ENCODE data around the gene CTNNA3. TPM values are rescaled to one million over a fixed set of nuclear protein-coding genes. Genes with fewer than 3 reads are reported as not detected.
"Not testable (repeated sequence)": the region's sequence is repeated elsewhere in the genome, so short reads cannot be mapped to it uniquely, and the experiment has no call there.

CTNNA3 gene
- total RNA-seq, 1 donor from 2014 or later = 15.5 TPM

DNA sequence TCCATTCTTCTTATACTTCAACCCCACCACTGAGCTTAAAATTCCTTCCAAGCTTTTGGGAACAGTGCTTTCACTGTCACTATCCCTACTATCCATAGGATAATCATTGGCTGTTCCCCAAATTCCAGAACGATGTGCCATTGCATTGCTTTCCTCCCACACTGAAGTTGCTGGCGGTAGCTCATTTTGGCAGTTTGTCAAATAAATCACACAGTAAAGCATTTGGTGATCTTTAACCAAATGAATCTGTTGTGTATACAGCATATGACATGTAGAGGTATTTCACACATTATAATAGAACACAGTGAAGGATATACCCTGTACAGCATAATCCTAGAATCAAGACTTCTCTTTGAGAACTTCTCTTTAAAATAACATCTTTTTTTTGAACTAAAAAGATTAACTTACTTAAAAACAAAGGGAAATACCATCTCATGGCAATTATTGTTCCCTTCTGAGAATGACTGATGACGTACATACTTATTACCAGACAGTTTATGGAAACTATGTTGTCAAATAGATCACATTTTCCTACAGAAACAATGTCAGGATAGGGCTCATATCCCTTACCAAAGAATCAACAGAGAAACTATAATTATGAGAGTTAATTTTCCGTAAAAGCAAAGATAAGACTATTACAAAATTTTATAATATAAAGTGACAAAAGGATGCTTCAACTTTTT lies 93.6 kb downstream of the CTNNA3 start:
- DNase-seq = peak; percentile 57

- no peak for DNase-seq
Measured at GRCh38 chr10:67599597-67599996, 96.4 kb downstream of the CTNNA3 start.

GRCh38 chr10:67596641-67597040 lies 99.4 kb downstream of the CTNNA3 start:
- DNase-seq = no peak

DNA sequence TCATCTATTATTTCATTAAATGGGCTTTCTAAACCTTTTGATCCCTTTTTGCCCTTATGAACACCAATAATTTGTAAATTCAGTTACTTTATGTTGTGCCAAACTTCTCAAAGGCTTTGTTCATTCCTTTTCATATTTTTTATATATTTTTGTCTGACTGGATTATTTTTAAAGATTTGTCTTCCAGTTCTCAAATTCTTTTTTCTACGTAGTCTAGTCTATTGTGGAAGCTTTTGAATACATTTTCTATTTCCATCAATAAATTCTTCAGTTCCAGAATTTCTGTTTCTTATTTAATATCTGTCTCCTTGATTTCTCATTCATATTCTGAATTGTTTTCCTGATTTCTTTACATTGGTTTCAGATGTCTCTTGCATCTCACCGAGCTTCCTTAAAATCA lies 108.2 kb downstream of the CTNNA3 start:
- no peak for DNase-seq

DNA sequence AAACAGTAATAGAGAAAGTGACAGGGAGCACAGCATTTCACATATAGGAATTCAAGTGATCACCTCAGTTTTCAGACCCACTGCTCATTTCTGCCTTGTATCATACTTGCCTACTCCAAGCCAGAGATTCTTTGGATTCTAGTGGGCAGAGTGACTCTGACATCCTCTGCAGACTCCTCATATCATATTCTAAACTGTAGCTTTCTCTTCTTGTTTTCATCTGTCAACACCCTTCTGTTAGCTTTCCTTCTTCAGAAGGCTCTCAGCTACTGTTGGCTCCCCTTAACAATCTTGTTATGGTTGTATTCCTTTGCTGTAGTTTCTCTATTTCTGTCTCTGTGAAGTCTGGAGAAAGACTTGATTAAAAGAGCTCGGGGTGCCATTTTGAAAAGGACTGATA lies 120.5 kb downstream of the CTNNA3 start:
- no peak for DNase-seq

GRCh38 chr10:67573484-67573883 lies 122.5 kb downstream of the CTNNA3 start:
- DNase-seq = no peak

DNA sequence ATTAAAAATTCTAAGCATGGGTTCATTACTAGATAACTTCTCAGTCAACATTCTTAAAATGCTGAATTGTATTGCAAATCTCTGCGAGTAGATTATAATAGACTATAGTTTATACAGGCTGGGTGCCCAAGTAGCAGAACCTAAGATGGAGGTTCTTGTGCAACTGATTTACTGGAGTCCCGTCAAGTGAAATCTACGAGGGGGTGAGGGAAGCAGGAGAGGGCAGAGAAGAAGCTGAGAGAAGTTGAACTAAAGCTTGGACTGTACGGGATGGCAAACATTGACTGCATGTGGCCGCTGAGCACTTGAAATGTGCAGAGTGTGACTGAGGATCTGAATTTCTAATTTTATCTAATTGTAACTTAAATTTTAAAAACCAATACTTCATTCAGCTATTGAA lies 124.5 kb downstream of the CTNNA3 start:
- DNase-seq = no peak

- not testable (repeated sequence) for DNase-seq
Measured at GRCh38 chr10:67558311-67558710, 137.7 kb downstream of the CTNNA3 start.

GRCh38 chr10:67553254-67553653 lies 142.7 kb downstream of the CTNNA3 start:
- no peak for DNase-seq

DNA sequence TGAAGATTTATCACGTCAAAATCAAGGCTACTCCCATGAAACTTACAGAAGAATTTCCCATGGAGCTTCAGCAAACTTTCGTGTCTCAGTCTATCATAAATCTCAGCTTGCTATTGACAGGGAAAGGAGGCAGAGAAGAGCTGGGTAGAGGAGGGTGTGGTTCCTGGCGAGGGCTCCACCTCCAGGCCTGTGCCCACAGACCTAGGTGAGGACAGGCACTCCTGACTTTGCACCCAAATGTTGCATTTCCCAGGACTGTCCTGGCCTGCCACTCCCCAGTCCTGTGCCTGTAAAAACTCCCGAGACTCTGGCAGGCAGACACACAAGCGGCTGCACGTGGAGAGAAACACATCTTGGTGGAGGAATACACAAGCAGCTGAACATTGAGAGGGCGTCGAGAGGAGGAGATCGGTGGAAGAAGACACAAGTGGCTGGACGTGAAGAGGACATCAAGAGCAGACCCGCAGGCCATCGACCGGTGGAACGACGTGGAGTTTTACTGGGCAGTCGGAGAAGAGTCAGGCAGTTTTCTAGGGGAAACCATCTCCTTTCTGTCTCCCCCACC lies 145.1 kb downstream of the CTNNA3 start:
- no peak for DNase-seq

- DNase-seq = no peak
Measured at GRCh38 chr10:67550046-67550445, 145.9 kb downstream of the CTNNA3 start.

DNA sequence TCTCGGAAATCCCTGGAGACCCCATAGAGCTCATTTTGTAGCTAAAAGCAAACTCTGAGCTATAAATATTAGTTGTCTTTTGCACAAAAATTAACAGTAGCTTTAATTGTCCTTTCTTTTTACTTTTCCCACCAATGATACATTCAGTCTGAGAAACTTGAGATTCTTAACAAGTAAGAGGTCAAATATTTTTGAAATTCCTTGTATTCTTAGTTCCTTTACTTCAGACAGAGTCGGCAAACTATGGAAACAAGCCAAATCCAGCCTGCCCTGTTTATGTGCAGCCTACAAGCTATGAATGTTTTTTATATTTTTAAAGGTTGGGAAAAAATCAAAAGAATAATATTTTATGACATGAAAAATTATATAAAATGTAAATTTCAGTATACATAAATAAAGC lies 146.6 kb downstream of the CTNNA3 start:
- peak; percentile 15 for DNase-seq

DNA sequence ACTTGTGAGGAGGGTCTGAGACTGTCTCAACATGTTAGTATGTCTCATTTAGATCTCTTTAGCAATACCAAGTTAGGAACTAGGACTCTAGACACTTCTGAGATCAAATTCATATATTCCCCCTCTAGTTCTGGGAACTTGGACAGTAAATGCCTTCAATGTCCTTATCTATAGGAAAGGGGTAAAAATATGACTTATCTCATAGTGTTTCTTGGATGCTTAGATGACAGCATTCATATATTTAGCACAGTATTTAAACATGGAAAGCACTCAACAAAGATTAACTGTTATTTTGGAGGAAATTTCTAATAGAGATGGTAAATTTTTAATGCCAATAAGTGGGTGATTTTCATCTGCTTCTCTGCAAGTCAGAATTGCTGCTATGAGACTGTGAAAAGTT lies 154.6 kb downstream of the CTNNA3 start:
- DNase-seq = no peak

GRCh38 chr10:67539312-67539711 lies 156.7 kb downstream of the CTNNA3 start:
- DNase-seq = no peak

DNA sequence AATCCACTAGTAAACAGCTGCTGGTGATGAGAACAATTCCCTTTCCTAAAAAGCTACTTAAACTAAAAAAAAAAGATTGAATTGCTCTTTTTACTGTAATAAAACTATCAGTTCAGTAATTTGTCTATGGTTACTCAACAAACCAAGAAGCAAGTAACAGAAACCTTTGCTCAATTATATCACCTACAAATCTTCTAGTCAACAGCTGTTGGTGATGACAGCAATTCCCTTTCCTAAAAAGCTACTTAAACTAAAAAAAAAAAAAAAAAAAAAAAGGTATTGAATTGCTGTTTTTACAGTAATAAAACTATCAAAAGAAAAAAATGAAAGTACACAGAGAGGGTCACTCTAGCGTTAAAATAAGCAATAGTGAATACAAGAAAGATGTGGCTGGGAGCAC lies 158.1 kb downstream of the CTNNA3 start:
- no peak for DNase-seq

DNA sequence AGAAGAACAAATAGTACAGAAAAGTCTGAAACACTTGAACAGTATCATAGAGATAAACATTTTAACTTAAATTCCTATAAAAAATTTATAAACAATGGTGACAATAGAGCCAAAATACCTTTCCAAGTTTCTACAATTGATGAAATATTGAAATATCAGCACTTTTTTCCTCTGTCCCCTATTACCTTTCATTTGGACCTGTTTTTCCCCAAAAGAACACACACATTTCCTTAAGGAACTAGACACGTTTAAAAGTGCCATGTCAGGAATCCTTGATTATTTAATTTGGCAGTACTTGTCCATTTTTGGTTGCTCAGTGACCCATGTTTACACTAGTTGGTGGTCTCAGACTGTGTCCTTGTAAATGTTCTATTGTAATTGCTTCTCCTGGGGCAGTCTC lies 162.6 kb downstream of the CTNNA3 start:
- no peak for DNase-seq

DNA sequence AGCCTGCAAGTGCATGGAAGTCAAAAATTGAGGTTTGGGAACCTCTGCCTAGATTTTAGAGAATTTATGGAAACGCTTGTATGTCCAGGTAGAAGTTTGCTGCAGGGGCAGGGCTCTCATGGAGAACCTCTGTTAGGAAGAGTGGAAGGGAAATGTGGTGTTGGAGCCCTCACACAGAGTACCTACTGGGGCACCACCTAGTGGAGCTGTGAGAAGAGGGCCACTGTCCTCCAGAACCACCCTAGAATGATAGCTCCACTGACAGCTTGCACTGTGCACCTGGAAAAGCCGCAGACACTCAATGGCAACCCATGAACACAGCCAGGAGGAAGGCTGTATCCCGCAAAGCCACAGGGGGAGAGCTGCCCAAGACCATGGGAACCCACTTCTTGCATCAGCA lies 165.0 kb downstream of the CTNNA3 start:
- DNase-seq = not testable (repeated sequence)

GRCh38 chr10:67527351-67527750 lies 168.6 kb downstream of the CTNNA3 start:
- no peak for DNase-seq

DNA sequence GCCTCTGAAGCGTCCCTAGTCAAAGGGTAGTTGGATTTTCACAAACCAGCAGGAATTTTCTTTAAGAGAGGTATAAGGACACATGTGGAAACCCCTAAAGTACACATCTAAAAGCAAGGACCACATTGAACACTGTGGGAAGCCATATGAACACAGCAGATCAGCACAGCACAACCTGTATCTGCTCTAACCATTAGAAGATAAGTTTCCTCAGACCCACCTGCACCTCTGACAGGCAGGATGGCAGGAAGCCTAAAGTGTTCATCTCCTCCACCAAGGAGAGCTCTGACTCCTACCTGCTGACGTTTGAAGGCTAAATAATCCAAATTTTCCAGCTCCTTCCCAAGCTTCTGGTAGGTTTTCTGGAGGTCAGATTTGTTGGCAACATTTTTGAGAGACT lies 174.4 kb downstream of the CTNNA3 start:
- no peak for DNase-seq

GRCh38 chr10:67520924-67521520 lies 175.0 kb downstream of the CTNNA3 start:
- DNase-seq = peak; percentile 84

DNA sequence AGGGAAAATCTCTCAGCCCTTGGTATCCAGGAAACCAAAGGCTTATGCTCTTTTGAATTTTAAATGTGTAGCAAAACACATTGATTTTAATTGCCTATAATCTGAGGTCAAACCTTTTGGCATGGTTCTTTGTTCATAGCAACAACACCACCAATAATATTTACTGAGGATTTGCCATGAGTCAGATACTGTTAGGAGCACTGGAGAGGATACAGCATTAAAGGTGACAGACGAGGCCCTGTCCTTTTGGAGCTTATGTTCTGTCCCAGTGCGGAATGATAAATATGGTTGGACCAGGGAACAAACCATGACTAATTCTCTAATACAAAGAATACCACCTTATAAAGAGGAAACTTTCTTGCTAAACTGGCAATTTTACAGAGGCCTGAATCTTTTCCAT lies 176.6 kb downstream of the CTNNA3 start:
- no peak for DNase-seq

- DNase-seq = no peak
Measured at GRCh38 chr10:67518756-67519155, 177.2 kb downstream of the CTNNA3 start.

- no peak for DNase-seq
Measured at GRCh38 chr10:67518043-67518442, 178.0 kb downstream of the CTNNA3 start.

DNA sequence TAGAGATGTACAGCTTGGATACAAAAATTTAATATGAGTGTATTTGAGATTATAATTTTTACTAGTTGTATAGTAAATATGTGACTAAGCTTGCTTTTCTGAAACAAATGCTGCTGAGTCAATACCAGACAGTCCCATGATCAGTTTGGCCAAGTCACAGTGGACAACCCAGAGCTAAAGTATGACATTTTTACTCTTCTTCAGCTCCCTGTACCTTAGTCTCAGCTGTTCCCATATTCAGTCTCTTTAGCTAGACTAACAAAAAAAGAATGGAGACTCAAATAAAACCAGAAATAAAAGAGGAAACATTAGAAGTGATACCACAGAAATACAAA lies 189.3 kb downstream of the CTNNA3 start:
- DNase-seq = no peak
